Fibroblast of pulmonary artery (primary cell): Measurements from ENCODE around the gene FKBP15.

Experiments
- DNase-seq: peaks from one replicate; pipeline ENCODE4 v3.0.0-alpha.2; 2010; ENCODE audit warnings: low read depth
- H3K4me3 ChIP-seq: replicated peaks from 2 replicates; pipeline ENCODE4 v1.5.1; 2011; ENCODE audit warnings: low read depth, mild to moderate bottlenecking, control low read depth, low read length, moderate library complexity
- CTCF ChIP-seq: IDR thresholded peaks from 2 replicates; pipeline ENCODE4 v1.5.1; 2011; ENCODE audit warnings: mild to moderate bottlenecking, control low read depth, low read length, inconsistent platforms; ENCODE audit errors: missing control alignments

FKBP15 gene

GRCh38 chr9:113221800-113222481, 864 bp upstream of the FKBP15 start:
- TF ChIP-seq CTCF = no peak
- H3K4me3 ChIP-seq = peak overlapping the region; percentile 99
- no peak for DNase-seq

- TF ChIP-seq CTCF = no peak
- no peak for DNase-seq
- H3K4me3 ChIP-seq = peak overlapping the region; percentile 99
Observed at GRCh38 chr9:113220467-113221002, 542 bp downstream of the FKBP15 start.

- no peak for TF ChIP-seq CTCF
- DNase-seq = no peak
- H3K4me3 ChIP-seq = peak overlapping the region; percentile 99
Observed at GRCh38 chr9:113219969-113220368, 1.1 kb downstream of the FKBP15 start.

- no peak overlapping the region for H3K4me3 ChIP-seq
- no peak for DNase-seq
- no peak for TF ChIP-seq CTCF
Observed at GRCh38 chr9:113219186-113219936, 1.7 kb downstream of the FKBP15 start.

- DNase-seq = no peak
- H3K4me3 ChIP-seq = no peak overlapping the region
- TF ChIP-seq CTCF = no peak
Observed at GRCh38 chr9:113216406-113216805, 4.7 kb downstream of the FKBP15 start.

- TF ChIP-seq CTCF = no peak
- no peak overlapping the region for H3K4me3 ChIP-seq
- DNase-seq = peak; percentile 59
Observed at GRCh38 chr9:113215132-113215531, 5.9 kb downstream of the FKBP15 start.

GRCh38 chr9:113210815-113211214, 10.3 kb downstream of the FKBP15 start:
- DNase-seq = no peak
- no peak overlapping the region for H3K4me3 ChIP-seq
- no peak for TF ChIP-seq CTCF
